Left colon (tissue), 2 donors: ENCODE measurements around the gene NAMPT. TPM values are rescaled to one million over a fixed set of nuclear protein-coding genes. Genes with fewer than 3 reads are reported as not detected.

Source experiments
- ATAC-seq: fragments of 200-7000 bp; cut with Tn5 transposase; one replicate; pipeline ENCODE4 v1.9.1; 2020; ENCODE audit warnings: mild to moderate bottlenecking, moderate library complexity
- DNase-seq, 2 donors: peaks; one replicate each; pipeline ENCODE4 v3.0.0-alpha.2; 2020
- intact Hi-C, 2 donors: fragments of 100-400 bp; cut with DNase I in 1 of 2; cut with micrococcal nuclease in 1 of 2; formaldehyde crosslinking; loops; one replicate each; pipeline versions ENCODE4 v1.11.2 to v1.14.0; 2022; cut with DNase I, micrococcal nuclease
- total RNA-seq, 2 donors: library from RNA; stranded (reverse); fragmentation: NEBNext Ultra II Directional; extraction: Animal tissue kit (Norgen Biotek cat#: 25700); gene quantifications; one replicate each; pipeline ENCODE4 v1.2.1, GENCODE V29; 2021
- donor health status: DM: no; HTN: no; CAD: no.
- donor health status: DM: yes; HTN: yes; CAD: no.

Gene NAMPT
- total RNA-seq, 2 donors from 2014 or later: 85.0 to 157 TPM

- no peak for ATAC-seq
- intact Hi-C loops: no loop called here
- no peak for DNase-seq
Measured at GRCh38 chr7:106281127-106281526, 3.7 kb downstream of the NAMPT start.

- no peak for ATAC-seq
- DNase-seq: no peak
- intact Hi-C loops: no loop called here
Measured at GRCh38 chr7:106279425-106280197, 5.2 kb downstream of the NAMPT start.

DNA sequence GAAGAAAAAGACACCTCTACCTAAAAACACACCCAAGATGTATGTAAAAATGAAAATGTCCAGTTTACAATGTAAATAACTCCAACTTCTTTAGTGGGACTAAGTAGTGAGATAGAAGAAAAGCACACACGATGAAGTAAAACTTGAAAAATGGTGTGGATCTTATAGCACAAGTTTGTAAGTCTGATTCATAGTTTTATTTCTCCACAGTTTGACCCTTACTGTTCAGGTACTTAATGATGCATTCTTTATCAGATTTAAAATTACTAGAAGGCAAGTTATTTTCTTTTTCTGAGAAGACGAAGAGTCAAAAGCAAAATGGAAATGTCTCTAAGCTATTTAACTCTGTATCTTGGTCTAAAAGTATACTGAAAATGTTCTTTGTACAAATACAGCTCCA, 6.1 kb downstream of the NAMPT start:
- intact Hi-C loops: no loop called here
- no peak for ATAC-seq
- no peak for DNase-seq

- DNase-seq: no peak
- intact Hi-C loops: no loop called here
- ATAC-seq: no peak
Measured at GRCh38 chr7:106277976-106278375, 6.8 kb downstream of the NAMPT start.

- DNase-seq (no peak), ATAC-seq (no peak)
- intact Hi-C loops: no loop called here
Measured at GRCh38 chr7:106276513-106276912, 8.3 kb downstream of the NAMPT start.

DNA sequence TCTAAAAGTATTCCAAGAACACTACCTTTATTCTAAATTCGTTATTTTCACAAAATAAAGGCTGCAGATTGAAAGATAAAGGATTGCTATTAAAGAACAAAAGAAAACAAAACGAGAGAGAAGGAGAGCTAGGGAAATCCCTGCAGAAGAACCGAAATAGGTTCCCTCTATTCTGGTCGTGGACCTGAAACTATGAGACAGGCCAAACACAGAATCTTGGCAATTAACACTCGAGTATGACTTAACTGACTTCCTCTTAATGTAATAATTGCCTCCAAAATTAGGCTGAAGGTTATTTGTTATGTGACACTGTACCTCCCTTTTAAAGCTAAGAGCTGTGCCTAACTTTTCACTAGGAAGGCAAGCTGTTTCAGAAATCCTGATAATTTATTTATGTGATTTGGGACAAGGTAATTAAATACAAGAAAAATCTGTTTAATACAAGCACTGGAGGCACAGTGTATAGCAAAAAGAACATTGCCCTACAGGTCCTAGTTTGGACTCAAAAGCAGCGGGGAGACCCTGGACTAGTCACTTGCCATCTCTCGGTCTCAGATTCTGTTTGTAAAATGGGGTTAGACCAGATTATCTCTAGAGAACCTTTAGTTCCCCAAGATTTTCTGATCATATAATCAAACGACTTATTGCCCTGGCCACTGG, 11.6 kb downstream of the NAMPT start:
- DNase-seq: no peak
- intact Hi-C loops: no loop called here
- no peak for ATAC-seq

DNA sequence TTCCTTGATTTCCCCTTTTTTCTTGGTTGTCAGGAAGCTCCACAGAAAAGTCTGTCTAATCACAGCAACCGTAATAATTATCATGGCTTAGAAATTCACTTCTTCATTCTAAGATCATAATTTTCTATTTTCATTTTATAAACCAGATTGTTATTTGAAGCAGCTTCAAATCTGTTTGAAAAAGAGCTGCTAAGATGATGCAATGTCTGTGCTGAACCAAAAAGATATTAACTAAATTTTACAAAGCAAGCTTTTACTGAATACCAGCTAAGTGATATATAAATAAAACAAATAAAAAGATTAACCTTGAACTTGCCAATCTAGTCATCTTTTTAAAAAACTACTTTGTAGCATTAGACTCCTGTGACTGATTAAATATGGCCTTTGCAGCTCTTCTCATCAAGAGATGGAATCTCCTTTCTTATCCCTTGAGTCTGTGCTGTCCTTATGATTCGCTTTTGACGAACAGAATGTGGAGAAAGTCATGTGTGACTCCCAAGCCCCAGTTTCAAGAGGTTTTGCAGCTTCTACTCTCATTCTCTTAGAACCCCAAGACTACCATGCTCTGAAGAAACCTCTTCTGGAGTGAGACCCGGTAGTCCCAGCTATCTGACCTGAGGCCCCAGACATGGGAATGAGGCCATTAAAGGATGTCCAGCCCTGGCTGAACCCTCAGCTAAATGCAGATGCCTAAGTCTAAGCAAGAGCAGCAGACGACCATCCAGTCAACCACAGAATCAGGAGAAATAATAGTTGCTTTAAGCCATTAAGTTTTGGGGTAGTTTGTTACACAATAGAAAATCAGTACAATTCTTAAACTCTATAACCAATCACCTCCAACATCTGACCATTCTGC, 14.4 kb downstream of the NAMPT start:
- intact Hi-C loops: no loop called here
- ATAC-seq (no peak), DNase-seq (no peak)

DNA sequence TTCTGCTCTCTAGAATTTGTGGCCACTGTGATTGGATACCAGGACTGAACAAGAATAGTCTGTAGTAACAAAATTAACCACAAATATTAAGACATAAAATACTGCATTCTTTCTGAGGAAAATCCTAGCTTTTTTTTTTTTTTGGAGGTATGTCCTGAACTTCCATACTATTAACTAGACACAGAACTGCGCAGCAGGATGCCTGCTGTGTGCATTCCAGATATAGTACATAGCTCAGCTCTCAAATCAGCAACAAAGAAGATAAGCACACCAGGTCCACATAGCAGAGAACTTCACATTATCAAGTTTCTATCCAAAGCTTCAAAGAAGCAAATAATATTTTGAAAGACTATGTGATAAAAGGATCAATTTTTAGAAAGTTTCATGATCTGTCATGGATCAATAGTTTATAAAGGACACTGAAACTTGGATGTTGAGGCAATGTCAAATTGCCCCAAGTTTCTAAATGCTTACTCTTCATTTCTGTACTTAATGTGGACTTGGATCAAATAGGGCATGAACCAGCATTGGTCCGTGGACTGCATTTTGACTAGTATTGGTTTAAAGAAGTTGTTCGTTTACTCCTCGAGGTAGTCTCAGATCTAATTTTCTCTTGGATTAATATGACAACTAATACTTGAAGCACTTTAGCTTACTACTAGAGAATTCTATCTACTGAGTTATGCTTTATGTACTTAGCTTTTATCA, 15.4 kb downstream of the NAMPT start:
- DNase-seq (no peak), ATAC-seq (no peak)
- intact Hi-C loops: no loop called here

GRCh38 chr7:106265133-106265532, 19.6 kb downstream of the NAMPT start:
- intact Hi-C loops: no loop called here
- DNase-seq: no peak
- no peak for ATAC-seq

DNA sequence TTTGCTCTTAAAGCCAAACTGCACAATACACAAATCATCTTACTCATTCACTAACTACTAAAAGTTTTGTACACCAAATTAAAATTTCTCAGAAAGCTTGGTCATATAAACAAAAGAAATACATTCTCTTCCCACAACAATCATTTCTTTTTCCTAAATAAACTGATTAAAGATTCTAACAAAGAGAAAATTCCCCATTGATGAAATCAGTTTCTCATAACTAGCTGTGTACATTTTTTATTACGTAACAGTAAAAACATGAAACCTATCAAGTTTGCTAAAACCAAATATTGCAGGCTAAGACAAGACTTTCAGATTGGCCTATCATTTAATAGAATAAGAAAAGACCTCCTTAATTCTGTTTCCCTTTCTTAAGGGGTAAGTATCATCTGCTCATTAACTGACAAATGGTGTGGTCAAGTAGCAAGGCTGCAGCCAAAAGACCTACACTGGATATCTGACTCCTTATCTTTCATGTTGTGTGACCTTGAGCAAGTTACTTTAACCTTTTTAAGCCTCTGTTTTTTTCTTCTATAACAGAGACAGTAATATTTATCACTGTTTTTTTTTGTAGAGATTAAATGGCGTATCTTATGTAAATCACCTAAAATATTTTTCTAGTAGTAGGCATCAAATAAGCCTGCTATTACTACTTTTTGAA, 22.4 kb downstream of the NAMPT start:
- ATAC-seq (no peak), DNase-seq (no peak)
- intact Hi-C loops: no loop called here

DNA sequence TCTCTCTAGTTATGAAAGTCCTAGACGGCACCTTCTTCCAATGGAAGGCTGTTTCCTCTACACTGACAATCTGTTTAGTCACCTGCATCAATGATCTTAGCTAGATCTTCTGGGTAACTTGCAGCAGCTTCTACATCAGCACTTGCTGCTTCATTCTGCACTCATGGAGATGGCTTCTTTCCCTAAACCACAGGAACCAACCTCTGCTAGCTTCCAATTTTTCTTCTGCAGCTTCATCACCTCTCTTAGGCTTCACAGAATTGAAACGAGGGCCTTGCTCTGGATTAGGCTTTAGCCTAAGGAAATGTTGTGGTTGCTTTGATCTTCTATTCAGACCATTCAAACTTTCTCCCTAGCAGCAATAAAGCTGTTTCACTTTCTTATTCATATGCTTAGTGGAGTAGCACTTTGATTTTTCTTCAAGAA, 24.6 kb downstream of the NAMPT start:
- intact Hi-C loops: no loop called here
- DNase-seq: no peak
- no peak for ATAC-seq

- no peak for DNase-seq
- ATAC-seq: no peak
- intact Hi-C loops: no loop called here
Measured at GRCh38 chr7:106258789-106259188, 26.0 kb downstream of the NAMPT start.

DNA sequence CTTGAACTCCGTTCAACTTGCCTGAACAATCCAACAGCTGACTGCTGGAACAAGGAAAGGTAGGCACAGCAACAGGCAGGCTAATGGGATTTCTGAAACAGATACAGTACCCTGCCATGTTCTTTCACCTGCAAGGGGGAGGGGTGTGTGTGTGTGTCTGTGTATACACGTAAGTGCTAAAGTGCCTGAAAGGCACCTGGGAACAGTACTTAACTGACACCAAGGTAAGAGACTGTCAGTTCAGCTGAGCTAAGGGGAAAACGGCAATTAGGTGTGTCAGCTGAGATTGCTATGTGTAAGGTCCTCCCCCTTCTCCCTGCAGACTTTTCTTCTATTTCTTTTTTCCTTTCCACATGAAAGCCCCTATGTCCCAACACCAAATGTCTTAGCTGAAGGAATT, 27.0 kb downstream of the NAMPT start:
- intact Hi-C loops: no loop called here
- ATAC-seq (no peak), DNase-seq (no peak)

DNA sequence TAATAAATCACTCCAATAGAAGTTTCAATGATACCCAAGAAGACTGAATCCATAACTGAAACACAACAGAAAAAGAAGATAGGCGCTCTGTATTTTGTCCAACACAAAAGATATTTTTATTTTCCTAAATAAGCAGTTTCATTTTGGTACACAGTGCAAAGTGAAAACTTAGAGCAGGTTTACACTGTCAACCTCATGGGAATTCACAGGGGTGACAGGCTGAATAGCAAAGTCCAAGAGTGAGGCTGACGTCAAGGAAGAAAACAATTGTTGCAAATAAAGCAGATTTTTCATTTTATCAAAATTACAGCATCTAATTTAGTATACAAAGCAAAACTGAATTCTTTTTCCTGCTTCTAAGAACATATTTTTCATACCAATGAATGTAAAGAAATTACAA, 28.6 kb downstream of the NAMPT start:
- ATAC-seq (no peak), DNase-seq (no peak)
- intact Hi-C loops: no loop called here

GRCh38 chr7:106255246-106255645, 29.5 kb downstream of the NAMPT start:
- DNase-seq (no peak), ATAC-seq (no peak)
- intact Hi-C loops: no loop called here

DNA sequence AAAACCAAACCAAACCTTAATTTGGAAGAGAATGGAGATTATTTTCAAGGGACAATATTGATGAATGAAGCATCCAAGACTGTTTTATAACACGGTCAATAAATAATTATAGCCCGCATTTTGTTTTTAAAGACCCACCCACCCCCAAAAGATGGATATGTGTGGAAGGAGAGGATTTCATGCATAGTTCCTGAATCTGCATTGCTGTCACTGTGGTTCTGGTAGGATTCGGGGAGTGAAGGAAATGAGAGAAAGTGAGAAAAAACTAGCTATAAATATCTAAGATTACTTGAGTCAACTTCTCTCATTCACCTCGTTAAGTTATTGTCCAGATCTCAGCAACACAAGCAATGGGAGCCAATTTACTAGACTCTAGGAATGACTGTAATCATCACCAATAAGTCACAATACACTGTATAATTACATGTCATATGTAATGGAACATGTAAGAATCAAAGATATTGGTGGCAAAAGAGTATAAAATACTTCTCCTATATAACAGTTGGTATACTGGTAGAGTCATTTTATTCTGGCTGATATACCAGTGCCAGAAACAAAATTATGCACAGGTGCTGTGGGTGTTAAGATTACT, 30.2 kb downstream of the NAMPT start:
- no peak for DNase-seq
- intact Hi-C loops: no loop called here
- no peak for ATAC-seq

DNA sequence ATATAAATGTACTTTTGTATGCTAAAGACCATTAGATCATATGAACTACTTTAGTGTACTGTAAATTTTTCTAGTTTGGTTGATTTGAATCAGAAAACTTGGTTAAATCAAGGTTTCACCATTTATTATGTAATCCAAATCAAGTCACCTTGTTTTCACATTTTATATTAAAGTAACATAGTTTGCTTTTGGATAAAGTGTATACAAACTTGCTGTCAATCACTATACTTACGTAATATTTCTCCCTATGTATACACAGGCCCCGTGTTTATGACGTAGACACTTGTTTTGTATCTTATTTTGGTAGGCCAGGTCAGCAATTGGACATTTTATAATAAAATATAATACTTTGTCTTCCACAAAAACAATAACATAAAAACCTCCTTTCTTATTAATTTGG, 32.2 kb downstream of the NAMPT start:
- intact Hi-C loops: no loop called here
- DNase-seq (no peak), ATAC-seq (no peak)

- no peak for DNase-seq
- intact Hi-C loops: no loop called here
Measured at GRCh38 chr7:106249488-106249887, 35.3 kb downstream of the NAMPT start.

More at GRCh38 chr7:106249488-106249887, 35.3 kb downstream of the NAMPT start:
- no peak for ATAC-seq
